Endothelial cell (in vitro differentiated cells): ENCODE measurements around the gene GPT2. TPM values are rescaled to one million over a fixed set of nuclear protein-coding genes. Genes with fewer than 3 reads are reported as not detected.

Source experiments
- DNase-seq: peaks from one replicate; pipeline ENCODE4 v3.0.0; 2021; ENCODE audit warnings: low spot score
- H3K27ac Mint-ChIP-seq: one replicate; pipeline ENCODE4 v1.8.0; 2021; ENCODE audit warnings: mixed read lengths, inconsistent platforms; ENCODE audit not compliant: unreplicated experiment
- H3K27me3 Mint-ChIP-seq: one replicate; pipeline ENCODE4 v1.8.0; 2021; ENCODE audit warnings: mild to moderate bottlenecking, moderate library complexity, mixed read lengths, inconsistent platforms; ENCODE audit not compliant: unreplicated experiment
- H3K36me3 Mint-ChIP-seq: one replicate; pipeline ENCODE4 v1.8.0; 2021; ENCODE audit warnings: mild to moderate bottlenecking, low read depth, mixed read lengths, inconsistent platforms; ENCODE audit not compliant: unreplicated experiment
- H3K4me1 Mint-ChIP-seq: one replicate; pipeline ENCODE4 v1.8.0; 2021; ENCODE audit warnings: mild to moderate bottlenecking, mixed read lengths, inconsistent platforms; ENCODE audit not compliant: unreplicated experiment
- H3K4me3 Mint-ChIP-seq: one replicate; pipeline ENCODE4 v1.8.0; 2021; ENCODE audit warnings: mild to moderate bottlenecking, mixed read lengths, inconsistent platforms; ENCODE audit not compliant: unreplicated experiment
- H3K9me3 Mint-ChIP-seq: one replicate; pipeline ENCODE4 v1.8.0; 2021; ENCODE audit warnings: mixed read lengths, inconsistent platforms; ENCODE audit not compliant: unreplicated experiment
- CTCF ChIP-seq: fragments of 200-600 bp; sonication (generic); IDR thresholded peaks from one replicate; pipeline ENCODE4 v1.5.0; 2021; ENCODE audit warnings: antibody characterized with exemption; ENCODE audit not compliant: unreplicated experiment
- total RNA-seq: library from RNA; stranded (reverse); fragmentation: NEBNext Ultra II Directional; extraction: Animal tissue kit (Norgen Biotek cat#: 25700); gene quantifications from one replicate; pipeline ENCODE4 v1.2.1, GENCODE V29; 2021; ENCODE audit not compliant: unreplicated experiment

GPT2 gene
- total RNA-seq, 1 donor from 2014 or later: 15.6 TPM

GRCh38 chr16:46975908-46976470, 91.8 kb downstream of the GPT2 start:
- DNase-seq: no peak
- H3K4me3 Mint-ChIP-seq: no peak overlapping the region
- H3K4me1 Mint-ChIP-seq: peaks cover 20% of the 10 kb centered on the region
- no peaks in the 10 kb centered on the region for H3K9me3 Mint-ChIP-seq
- peaks cover 10% of the 10 kb centered on the region for H3K27me3 Mint-ChIP-seq
- H3K27ac Mint-ChIP-seq: no peak overlapping the region
- no peak for TF ChIP-seq CTCF
- H3K36me3 Mint-ChIP-seq: no peaks in the 10 kb centered on the region

GRCh38 chr16:46976550-46976949, 92.4 kb downstream of the GPT2 start:
- no peak overlapping the region for H3K4me3 Mint-ChIP-seq
- H3K9me3 Mint-ChIP-seq: no peaks in the 10 kb centered on the region
- H3K4me1 Mint-ChIP-seq: peaks cover 16% of the 10 kb centered on the region
- no peaks in the 10 kb centered on the region for H3K36me3 Mint-ChIP-seq
- H3K27ac Mint-ChIP-seq: no peak overlapping the region
- TF ChIP-seq CTCF: no peak
- peaks cover 8% of the 10 kb centered on the region for H3K27me3 Mint-ChIP-seq
- DNase-seq: no peak

Other genes with a start within 250 kb of the GPT2 start
- 78.4 TPM for gene VPS35, start 195.2 kb upstream of the GPT2 start, total RNA-seq
- gene ORC6, start 194.7 kb upstream of the GPT2 start, total RNA-seq: 22.4 TPM
- gene MYLK3, start 136.0 kb upstream of the GPT2 start, total RNA-seq: 0.95 TPM
- gene C16orf87, start 53.2 kb upstream of the GPT2 start, total RNA-seq: 15.3 TPM
- gene DNAJA2, start 89.3 kb downstream of the GPT2 start, total RNA-seq: 56.5 TPM